Measurements from ENCODE around the gene NBR1. TPM values are rescaled to one million over a fixed set of nuclear protein-coding genes. Genes with fewer than 3 reads are reported as not detected.
"Not testable (repeated sequence)": the region's sequence is repeated elsewhere in the genome, so short reads cannot be mapped to it uniquely, and the experiment has no call there.

Gene NBR1
- total RNA-seq, 1 donor from 2014 or later, result 103 TPM

- peaks cover 73% of the 10 kb centered on the region for H3K4me1 ChIP-seq
- TF ChIP-seq, protein P1, sequence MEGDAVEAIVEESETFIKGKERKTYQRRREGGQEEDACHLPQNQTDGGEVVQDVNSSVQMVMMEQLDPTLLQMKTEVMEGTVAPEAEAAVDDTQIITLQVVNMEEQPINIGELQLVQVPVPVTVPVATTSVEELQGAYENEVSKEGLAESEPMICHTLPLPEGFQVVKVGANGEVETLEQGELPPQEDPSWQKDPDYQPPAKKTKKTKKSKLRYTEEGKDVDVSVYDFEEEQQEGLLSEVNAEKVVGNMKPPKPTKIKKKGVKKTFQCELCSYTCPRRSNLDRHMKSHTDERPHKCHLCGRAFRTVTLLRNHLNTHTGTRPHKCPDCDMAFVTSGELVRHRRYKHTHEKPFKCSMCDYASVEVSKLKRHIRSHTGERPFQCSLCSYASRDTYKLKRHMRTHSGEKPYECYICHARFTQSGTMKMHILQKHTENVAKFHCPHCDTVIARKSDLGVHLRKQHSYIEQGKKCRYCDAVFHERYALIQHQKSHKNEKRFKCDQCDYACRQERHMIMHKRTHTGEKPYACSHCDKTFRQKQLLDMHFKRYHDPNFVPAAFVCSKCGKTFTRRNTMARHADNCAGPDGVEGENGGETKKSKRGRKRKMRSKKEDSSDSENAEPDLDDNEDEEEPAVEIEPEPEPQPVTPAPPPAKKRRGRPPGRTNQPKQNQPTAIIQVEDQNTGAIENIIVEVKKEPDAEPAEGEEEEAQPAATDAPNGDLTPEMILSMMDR (IDR thresholded peaks at IDR 0.05; ENCODE audit: borderline replicate concordance), result peak; percentile 31
- peak overlapping the region; percentile 74 for H3K4me3 ChIP-seq
- H3K27ac ChIP-seq (replicated peaks), result peak overlapping the region; percentile 93
- no peaks in the 10 kb centered on the region for H3K9me3 ChIP-seq (replicated peaks)
- no peaks in the 10 kb centered on the region for H3K27me3 ChIP-seq (ENCODE audit: low read depth)
- DNase-seq, result no peak
- intact Hi-C loops (cut with micrococcal nuclease), result no loop called here
- peaks cover 6% of the 10 kb centered on the region for H3K36me3 ChIP-seq
These were observed 823 bp downstream of the NBR1 start for GRCh38 chr17:43171586-43172487.

DNA sequence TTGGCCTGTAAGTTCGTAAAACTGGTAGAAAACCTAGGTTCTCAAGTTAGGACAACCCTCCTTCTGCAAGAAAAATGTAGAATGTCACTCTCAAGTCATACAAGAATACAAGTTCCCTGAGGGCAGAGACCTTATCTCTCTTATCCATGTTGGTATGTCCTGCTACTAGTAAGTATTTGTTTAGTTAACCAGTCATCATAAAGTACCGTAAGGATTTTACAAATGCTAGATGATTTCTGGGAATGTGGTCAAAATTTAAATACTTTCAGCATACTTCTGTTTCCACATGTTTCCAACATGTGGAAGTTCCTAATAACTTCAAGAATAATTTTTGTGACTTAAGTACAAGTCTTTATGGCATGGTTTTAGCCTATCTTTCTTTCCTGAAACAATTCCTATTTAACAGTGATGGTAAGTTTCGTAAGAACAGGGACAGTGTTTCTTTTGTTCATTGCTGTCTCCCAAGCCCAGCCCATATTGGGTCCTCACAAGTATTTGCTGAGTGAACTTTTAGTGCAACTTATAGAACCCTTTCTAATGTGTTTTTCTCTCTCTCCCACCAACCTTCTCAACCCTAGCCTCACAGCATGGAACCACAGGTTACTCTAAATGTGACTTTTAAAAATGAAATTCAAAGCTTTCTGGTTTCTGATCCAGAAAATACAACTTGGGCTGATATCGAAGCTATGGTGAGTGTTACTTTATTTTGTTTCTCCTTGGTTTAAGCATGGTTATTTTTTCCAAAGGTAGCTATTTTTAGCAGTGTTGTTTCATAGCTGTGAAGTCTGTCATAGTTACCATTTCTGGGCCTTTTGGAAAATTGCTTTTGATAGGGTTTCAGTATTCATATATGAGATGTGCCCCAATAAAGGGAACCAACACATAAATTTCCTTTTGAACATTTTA is 4.5 kb downstream of the NBR1 start:
- H3K4me1 ChIP-seq, result peaks cover 80% of the 10 kb centered on the region
- peaks cover 35% of the 10 kb centered on the region for H3K36me3 ChIP-seq
- DNase-seq, result no peak
- intact Hi-C loops (cut with micrococcal nuclease), result loop anchor here (5.0 kb wide), 1 partner anchor 157 kb away; no protein-coding TSS in a partner anchor
- peak overlapping the region; percentile 33 for H3K27ac ChIP-seq (replicated peaks)
- no peaks in the 10 kb centered on the region for H3K27me3 ChIP-seq (ENCODE audit: low read depth)
- H3K9me3 ChIP-seq (replicated peaks), result no peaks in the 10 kb centered on the region
- peak overlapping the region; percentile 9 for H3K4me3 ChIP-seq
- TF ChIP-seq, protein P1 (IDR thresholded peaks at IDR 0.05; ENCODE audit: borderline replicate concordance), result no peak

- no peak for DNase-seq
- Histone ChIP-seq H3K9me3 (replicated peaks) (no peaks in the 10 kb centered on the region), H3K36me3 (peaks cover 42% of the 10 kb centered on the region), H3K4me3 (peak overlapping the region; percentile 9), H3K4me1 (peaks cover 78% of the 10 kb centered on the region), H3K27ac (replicated peaks) (peak overlapping the region; percentile 33), H3K27me3 (ENCODE audit: low read depth) (no peaks in the 10 kb centered on the region)
- TF ChIP-seq, protein P1 (IDR thresholded peaks at IDR 0.05; ENCODE audit: borderline replicate concordance), result no peak
- intact Hi-C loops (cut with micrococcal nuclease), result loop anchor here (5.0 kb wide), 1 partner anchor 156 kb away; no protein-coding TSS in a partner anchor
These were observed 5.1 kb downstream of the NBR1 start for GRCh38 chr17:43176119-43176570.

DNA sequence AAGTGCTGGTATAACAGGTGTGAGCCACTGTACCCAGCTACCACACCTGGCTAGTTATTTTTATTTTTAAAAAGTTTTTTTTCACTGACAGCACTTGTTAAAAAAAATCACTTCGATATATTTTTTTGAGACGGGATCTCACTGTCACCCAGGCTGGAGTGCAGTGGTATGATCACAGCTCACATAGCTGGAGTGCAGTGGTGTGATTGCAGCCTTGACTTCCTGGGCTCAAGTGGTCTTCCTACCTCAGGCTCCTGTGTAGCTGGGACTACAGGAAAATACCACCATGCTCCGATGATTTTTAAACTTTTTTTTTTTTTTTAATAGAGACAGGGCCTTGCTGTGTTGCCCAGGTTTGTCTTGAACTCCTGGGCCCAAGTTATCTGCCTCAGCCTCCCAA is 12.9 kb downstream of the NBR1 start:
- DNase-seq, result no peak
- no peak overlapping the region for H3K4me3 ChIP-seq
- no peaks in the 10 kb centered on the region for H3K27me3 ChIP-seq (ENCODE audit: low read depth)
- H3K27ac ChIP-seq (replicated peaks), result no peak overlapping the region
- H3K9me3 ChIP-seq (replicated peaks), result no peaks in the 10 kb centered on the region
- intact Hi-C loops (cut with micrococcal nuclease), result no loop called here
- peaks cover 97% of the 10 kb centered on the region for H3K36me3 ChIP-seq
- TF ChIP-seq, protein P1 (IDR thresholded peaks at IDR 0.05; ENCODE audit: borderline replicate concordance), result no peak
- H3K4me1 ChIP-seq, result peaks cover 6% of the 10 kb centered on the region

DNA sequence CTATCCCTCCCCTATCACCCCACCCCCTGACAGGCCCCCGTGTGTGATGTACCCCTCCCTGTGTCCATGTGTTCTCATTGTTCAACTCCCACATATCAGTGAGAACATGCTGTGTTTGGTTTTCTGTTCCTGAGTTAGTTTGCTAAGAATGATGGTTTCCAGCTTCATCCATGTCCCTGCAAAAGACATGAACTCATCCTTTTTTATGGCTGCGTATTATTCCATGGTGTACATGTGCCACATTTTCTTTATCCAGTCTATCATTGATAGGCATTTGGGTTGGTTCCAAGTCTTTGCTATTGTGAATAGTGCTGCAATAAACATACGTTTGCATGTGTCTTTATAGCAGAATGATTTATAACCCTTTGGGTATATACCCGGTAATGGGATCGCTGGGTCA is 15.6 kb downstream of the NBR1 start:
- H3K4me3 ChIP-seq; H3K4me1 ChIP-seq; H3K27ac ChIP-seq (replicated peaks); DNase-seq; H3K9me3 ChIP-seq (replicated peaks); H3K27me3 ChIP-seq (ENCODE audit: low read depth); intact Hi-C loops (cut with micrococcal nuclease): not testable (repeated sequence)
- H3K36me3 ChIP-seq, result peaks cover 98% of the 10 kb centered on the region
